Measurements from ENCODE around the gene EVX2. TPM values are rescaled to one million over a fixed set of nuclear protein-coding genes. Genes with fewer than 3 reads are reported as not detected.

The EVX2 gene
- total RNA-seq, 2 donors from 2014 or later = not detected

DNA sequence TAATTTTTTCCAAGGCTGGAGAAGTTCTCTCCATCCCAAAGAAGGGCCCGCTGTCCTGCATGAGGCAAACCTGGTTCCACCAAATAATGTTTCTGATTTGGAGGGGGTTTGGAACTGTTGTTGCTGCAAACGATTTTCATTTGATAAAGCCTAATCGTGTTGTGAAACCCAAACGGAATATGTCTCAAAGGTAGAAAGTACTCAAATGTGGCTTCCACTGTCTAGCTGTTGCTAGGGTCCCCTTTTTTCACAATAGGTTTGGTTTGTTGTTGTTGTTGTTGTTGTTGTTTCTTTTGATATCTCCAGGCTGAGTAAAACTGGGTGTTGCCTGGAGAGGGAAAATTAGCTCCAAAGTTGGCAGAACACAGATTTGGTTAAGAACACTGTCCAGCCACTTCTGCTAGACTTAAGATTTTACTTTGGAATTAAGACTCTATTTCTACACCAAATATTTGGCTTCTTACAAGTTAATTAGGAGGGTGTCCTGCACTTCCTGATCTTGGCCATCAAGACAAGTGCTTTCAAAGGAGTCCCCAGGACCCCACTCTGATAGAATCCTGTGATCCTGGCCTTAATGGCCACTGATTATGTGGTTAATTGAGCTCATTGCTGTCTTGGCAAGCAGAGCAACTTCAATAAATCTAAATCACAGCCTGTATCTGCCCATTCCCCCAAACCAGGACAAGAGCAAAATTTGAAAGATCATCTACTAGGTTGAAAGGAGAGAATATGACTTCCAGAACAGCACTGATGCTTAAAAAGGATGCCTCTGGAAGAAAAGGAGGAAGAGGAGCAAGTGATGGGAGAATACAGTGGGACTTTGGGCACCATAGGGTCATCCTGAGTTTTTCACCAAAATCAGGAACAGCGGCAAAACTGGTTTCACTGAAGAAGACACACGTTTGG lies 5.4 kb upstream of the EVX2 start:
- DNase-seq (ENCODE audit: low spot score) (no peak), ATAC-seq (ENCODE audit: insufficient number of reproducible peaks, low FRiP score, low read depth) (no peak)
- no peaks in the 10 kb centered on the region for H3K9me3 ChIP-seq
- no peaks in the 10 kb centered on the region for H3K36me3 ChIP-seq
- TF ChIP-seq, protein P1, sequence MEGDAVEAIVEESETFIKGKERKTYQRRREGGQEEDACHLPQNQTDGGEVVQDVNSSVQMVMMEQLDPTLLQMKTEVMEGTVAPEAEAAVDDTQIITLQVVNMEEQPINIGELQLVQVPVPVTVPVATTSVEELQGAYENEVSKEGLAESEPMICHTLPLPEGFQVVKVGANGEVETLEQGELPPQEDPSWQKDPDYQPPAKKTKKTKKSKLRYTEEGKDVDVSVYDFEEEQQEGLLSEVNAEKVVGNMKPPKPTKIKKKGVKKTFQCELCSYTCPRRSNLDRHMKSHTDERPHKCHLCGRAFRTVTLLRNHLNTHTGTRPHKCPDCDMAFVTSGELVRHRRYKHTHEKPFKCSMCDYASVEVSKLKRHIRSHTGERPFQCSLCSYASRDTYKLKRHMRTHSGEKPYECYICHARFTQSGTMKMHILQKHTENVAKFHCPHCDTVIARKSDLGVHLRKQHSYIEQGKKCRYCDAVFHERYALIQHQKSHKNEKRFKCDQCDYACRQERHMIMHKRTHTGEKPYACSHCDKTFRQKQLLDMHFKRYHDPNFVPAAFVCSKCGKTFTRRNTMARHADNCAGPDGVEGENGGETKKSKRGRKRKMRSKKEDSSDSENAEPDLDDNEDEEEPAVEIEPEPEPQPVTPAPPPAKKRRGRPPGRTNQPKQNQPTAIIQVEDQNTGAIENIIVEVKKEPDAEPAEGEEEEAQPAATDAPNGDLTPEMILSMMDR (IDR thresholded peaks at IDR 0.05) = no peak
- peaks cover 7 to 20% of the 10 kb centered on the region in 2 donors for H3K4me1 ChIP-seq (ENCODE audit: control insufficient read depth in 1 of 2, low read depth in 2 of 2)
- no peak overlapping the region for H3K4me3 ChIP-seq
- H3K27ac ChIP-seq = no peak overlapping the region
- H3K27me3 ChIP-seq (replicated peaks; ENCODE audit: insufficient read depth) = peaks cover 60% of the 10 kb centered on the region

DNA sequence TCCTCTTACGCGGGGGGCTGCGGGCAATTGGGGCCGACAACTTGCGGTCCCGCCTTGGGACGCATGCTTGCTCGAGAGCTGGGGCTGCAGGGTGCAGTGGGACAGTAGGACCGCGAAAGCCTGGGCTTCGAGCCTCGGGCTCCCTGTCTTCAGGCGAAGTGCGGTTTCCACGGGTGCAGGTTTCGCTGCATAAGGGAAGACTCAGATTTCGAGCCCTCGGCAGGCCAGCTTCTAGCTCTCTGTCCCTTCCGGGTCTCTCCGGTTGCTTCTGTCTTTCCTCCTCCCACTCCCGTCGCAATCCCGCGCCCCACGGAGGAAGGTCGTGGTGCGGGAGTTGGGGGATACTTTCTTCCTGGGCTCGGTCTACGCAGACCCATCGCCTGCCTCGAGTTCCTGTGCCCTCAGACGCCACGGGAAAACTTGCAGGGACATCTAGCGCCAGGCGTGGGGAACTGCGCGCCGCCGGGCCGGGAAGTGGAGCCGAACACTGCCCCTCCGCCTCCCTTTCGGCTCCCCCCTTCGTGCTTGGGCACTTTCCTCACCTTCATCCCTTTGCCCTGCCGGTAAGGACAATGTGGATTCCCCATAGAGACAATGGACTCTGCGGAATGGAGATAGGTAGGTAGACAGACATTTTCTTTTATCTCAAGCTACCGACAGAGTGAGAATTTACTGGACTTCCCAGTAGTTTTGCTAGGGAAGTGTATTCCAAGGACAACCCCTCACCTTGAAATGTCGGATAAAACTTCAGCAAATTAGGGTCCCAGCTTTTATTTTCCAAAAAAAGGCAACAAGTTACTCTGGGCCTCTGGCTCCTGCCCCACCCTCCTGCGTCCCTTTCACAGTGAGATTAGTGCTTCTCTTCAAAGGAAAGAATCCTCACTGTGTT lies 4.5 kb upstream of the EVX2 start:
- Histone ChIP-seq H3K27ac (no peak overlapping the region), H3K36me3 (no peaks in the 10 kb centered on the region), H3K4me3 (peak overlapping the region; percentile 53), H3K4me1 (ENCODE audit: control insufficient read depth in 1 of 2, low read depth in 2 of 2) (peaks cover 6 to 17% of the 10 kb centered on the region in 2 donors), H3K27me3 (replicated peaks; ENCODE audit: insufficient read depth) (peaks cover 60% of the 10 kb centered on the region), H3K9me3 (no peaks in the 10 kb centered on the region)
- no peak for ATAC-seq (ENCODE audit: insufficient number of reproducible peaks, low FRiP score, low read depth)
- DNase-seq (ENCODE audit: low spot score) = no peak
- TF ChIP-seq, protein P1 (IDR thresholded peaks at IDR 0.05) = peak; percentile 77

DNA sequence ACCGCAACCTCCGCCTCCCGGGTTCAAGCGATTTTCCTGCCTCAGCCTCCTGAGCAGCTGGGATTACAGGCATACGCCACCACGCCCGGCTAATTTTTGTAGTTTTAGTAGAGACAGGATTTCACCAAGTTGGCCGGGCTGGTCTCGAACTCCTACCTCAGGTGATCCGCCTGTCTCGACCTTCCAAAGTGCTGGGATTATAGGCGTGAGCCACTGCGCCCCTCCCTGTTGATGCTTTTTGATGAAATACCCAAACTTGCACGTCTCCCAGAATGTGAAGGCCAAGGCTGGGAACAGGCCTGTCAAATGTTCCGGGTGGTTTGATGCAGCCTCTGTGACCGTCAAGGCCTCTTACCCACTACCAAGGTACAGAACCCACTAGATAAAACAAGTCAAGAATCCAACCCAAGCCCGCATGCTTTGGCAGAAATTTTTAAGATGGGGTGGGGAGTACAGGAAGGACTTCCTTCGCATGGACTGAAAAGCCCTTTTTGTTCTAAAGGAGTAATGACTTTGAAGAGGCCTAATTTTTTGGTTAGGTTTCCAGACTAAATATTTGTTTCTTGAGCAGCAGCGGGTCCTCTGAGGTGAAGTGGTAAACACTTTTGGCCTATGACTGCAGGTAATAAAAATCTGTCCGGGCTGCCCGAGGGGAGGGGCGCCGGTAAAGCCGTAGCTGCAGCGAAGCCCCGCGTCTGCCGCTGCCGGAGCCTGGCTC lies 3.7 kb upstream of the EVX2 start:
- Histone ChIP-seq H3K4me1 (ENCODE audit: control insufficient read depth in 1 of 2, low read depth in 2 of 2) (peaks cover 4 to 9% of the 10 kb centered on the region in 2 donors), H3K27ac (no peak overlapping the region), H3K27me3 (replicated peaks; ENCODE audit: insufficient read depth) (peaks cover 65% of the 10 kb centered on the region), H3K9me3 (no peaks in the 10 kb centered on the region), H3K36me3 (no peaks in the 10 kb centered on the region), H3K4me3 (peak overlapping the region; percentile 53)
- ATAC-seq (ENCODE audit: insufficient number of reproducible peaks, low FRiP score, low read depth) (no peak), DNase-seq (ENCODE audit: low spot score) (no peak)
- TF ChIP-seq, protein P1 (IDR thresholded peaks at IDR 0.05) = no peak

- Histone ChIP-seq H3K27me3 (replicated peaks; ENCODE audit: insufficient read depth) (peaks cover 70% of the 10 kb centered on the region), H3K4me3 (peak overlapping the region; percentile 46)
Measured at GRCh38 chr2:176085861-176086771, 2.4 kb upstream of the EVX2 start.

More at GRCh38 chr2:176085861-176086771, 2.4 kb upstream of the EVX2 start:
- TF ChIP-seq, protein P1 (IDR thresholded peaks at IDR 0.05) = peak; percentile 28
- H3K36me3 ChIP-seq = no peaks in the 10 kb centered on the region
- peaks cover 4 to 8% of the 10 kb centered on the region in 2 donors for H3K4me1 ChIP-seq (ENCODE audit: control insufficient read depth in 1 of 2, low read depth in 2 of 2)
- ATAC-seq (ENCODE audit: insufficient number of reproducible peaks, low FRiP score, low read depth) (no peak), DNase-seq (ENCODE audit: low spot score) (no peak)
- H3K9me3 ChIP-seq = no peaks in the 10 kb centered on the region
- no peak overlapping the region for H3K27ac ChIP-seq
